ENCODE results near the gene NDRG2.

The NDRG2 gene

GRCh38 chr14:21037156-21037555, 12.3 kb upstream of the NDRG2 start:
- in situ Hi-C loops (cut with MboI; ENCODE audit: low sequenced_read_pairs): no loop called here

DNA sequence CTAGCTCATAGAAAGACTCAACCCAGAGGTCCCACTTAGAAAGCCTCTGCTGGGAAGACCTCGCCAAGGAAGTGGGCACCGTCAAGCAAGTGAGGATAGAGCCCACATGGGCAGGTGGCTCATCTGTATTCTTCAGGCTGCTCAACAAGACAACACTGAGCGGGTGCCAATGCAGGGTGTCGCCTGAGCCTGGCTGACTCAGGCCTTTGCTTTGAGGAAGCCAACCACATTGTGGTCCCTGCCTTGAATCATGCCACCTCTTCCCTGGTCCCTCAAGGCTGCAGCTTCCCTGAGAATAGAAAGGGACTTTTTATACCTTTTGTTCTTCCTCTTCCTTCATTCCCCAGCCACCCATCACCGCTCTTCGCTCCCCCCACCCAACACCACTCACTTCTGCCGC, 11.9 kb upstream of the NDRG2 start:
- in situ Hi-C loops (cut with MboI; ENCODE audit: low sequenced_read_pairs): no loop called here

DNA sequence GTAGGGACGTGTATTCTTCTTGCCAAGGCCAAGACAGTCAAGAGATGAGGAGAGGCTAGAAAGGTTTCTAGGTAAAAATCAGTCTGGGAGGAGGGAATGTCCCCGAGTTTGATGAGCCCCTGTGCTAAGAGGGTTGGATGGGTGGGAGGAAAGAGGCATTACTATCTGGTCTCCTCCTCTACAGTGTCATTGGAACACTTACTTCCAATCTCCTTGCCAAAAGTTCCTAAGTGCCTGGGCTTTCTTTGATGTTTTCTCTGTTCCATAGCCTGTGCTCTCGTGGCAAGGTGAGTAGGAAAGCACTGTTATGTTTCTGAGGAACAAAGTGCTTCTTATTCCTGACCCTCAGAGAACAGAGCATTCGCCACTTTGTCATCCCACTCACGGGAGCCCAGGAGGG, 9.8 kb upstream of the NDRG2 start, which contains the start of gene RNASE13:
Gene RNASE13, minus strand, starts transcription at position 101 of the 400 bp plus-strand sequence. CDS start 519 bp downstream, outside the sequence.
- in situ Hi-C loops (cut with MboI; ENCODE audit: low sequenced_read_pairs): no loop called here

DNA sequence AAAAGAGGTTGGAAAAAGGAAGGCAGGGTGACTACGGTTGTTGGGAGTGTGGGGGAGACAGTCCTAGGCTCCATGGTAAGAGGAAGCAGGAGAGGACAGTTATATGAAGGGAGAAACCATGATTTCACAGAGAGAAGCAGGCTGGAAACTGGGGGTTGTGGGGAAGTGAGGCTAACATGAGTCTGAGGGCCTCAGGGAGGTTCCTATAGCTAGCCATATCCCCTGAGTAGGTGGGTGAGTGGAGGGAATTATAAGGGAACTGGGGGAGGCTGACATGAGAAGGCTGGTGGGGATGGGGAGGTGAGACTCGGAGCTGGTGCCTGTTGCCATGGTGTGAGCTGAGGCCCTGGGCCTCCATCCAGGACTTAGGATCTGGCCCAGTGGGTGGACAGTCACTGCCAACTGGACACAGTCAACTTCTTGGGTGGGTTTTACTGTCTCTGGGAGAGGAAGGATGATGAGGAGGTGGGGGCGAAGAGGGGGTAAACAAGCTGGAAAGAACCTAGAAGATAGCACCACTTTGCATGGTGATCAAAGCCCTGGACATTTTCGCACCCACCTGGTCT, 8.4 kb upstream of the NDRG2 start:
- in situ Hi-C loops (cut with MboI; ENCODE audit: low sequenced_read_pairs): no loop called here

GRCh38 chr14:21032326-21033132, 7.7 kb upstream of the NDRG2 start:
- in situ Hi-C loops (cut with MboI; ENCODE audit: low sequenced_read_pairs): no loop called here

- in situ Hi-C loops (cut with MboI; ENCODE audit: low sequenced_read_pairs): no loop called here
These were observed 5.7 kb upstream of the NDRG2 start for GRCh38 chr14:21030531-21030930.

GRCh38 chr14:21029917-21030316, 5.1 kb upstream of the NDRG2 start, which contains the start of gene TPPP2:
Gene TPPP2 (plus strand): TSS chr14:21030217. CDS start chr14:21030582, 365 bp downstream.
- in situ Hi-C loops (cut with MboI; ENCODE audit: low sequenced_read_pairs): no loop called here

GRCh38 chr14:21026988-21027315, 2.1 kb upstream of the NDRG2 start:
- in situ Hi-C loops (cut with MboI; ENCODE audit: low sequenced_read_pairs): no loop called here

GRCh38 chr14:21026274-21026987, 1.6 kb upstream of the NDRG2 start:
- in situ Hi-C loops (cut with MboI; ENCODE audit: low sequenced_read_pairs): no loop called here

DNA sequence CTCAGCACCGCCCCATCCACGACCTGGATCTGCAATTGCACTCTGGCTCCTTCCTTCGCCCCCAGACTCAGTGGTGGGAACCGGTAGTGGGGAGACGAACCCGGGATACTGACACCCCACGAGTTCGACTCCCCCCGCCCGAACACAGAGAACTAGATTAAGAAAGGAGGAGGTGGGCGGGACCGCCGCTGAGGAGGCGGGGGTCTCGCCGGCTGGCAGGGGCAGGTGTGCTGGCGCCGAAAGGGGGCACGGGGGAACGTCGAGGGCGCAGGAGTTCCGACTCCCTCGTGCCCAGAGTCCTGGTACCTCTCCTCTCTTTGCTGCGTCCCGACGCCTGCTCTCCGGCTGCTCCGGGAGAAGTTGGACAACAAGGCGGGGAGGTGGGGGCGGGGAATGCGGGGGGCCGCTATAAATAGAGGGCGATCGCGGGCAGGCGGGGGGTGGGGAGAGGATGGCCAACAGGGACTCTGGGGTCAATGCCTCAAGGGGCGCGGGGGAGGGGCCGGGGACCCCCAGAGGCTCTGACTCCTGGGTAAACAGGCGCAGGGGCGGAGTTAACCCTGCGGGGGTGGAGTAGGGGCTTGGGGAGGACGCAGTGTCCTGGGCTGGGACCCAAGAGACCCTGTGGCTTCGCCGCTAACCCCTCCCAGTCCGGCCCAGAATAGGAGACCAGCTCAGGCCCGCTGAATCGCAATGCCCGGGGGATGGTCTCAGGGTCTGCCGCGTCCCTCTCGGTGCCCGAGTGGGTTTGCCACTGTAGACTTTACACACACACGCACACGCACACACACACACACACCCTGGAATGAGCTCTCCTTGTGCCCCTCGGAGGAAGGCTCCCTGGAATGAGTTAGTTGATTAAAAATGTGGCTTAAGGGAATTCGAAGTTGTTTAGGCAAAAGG, 761 bp upstream of the NDRG2 start:
- in situ Hi-C loops (cut with MboI; ENCODE audit: low sequenced_read_pairs): no loop called here

GRCh38 chr14:21023817-21024584, 860 bp downstream of the NDRG2 start:
- in situ Hi-C loops (cut with MboI; ENCODE audit: low sequenced_read_pairs): no loop called here

- in situ Hi-C loops (cut with MboI; ENCODE audit: low sequenced_read_pairs): no loop called here
These were observed 1.7 kb downstream of the NDRG2 start for GRCh38 chr14:21023174-21023573.

GRCh38 chr14:21022686-21023085, 2.2 kb downstream of the NDRG2 start:
- in situ Hi-C loops (cut with MboI; ENCODE audit: low sequenced_read_pairs): no loop called here

DNA sequence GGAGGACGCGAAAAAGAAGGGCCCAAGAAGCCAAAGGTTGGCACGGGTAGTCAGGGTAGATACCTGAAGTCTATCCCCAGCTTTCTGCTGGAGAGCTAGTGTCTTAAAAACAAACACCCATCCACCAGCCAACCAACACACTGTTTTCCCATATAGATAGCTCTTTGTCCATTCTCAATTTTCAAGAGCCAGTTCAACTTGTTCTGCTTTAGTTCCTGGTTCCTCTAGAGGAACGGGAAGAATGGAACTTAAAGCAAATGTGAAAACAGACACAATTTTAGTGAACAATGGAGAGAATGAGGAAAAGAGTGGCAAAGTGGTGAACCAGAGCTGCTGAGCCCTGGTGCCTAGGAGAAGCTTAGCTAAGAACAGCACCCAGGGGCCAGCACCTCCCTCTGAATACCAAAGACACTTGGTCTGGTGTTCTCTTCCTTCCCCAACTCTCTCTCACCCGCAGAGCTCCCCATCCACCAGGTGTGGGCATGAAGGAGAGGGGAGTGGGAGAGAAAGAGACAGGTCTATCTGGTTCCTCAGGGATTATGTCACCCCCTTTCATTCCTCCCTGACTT, 3.8 kb downstream of the NDRG2 start:
- in situ Hi-C loops (cut with MboI; ENCODE audit: low sequenced_read_pairs): no loop called here

- in situ Hi-C loops (cut with MboI; ENCODE audit: low sequenced_read_pairs): no loop called here
These were observed 5.5 kb downstream of the NDRG2 start for GRCh38 chr14:21019366-21019765.

- in situ Hi-C loops (cut with MboI; ENCODE audit: low sequenced_read_pairs): no loop called here
These were observed 6.1 kb downstream of the NDRG2 start for GRCh38 chr14:21018781-21019180.

DNA sequence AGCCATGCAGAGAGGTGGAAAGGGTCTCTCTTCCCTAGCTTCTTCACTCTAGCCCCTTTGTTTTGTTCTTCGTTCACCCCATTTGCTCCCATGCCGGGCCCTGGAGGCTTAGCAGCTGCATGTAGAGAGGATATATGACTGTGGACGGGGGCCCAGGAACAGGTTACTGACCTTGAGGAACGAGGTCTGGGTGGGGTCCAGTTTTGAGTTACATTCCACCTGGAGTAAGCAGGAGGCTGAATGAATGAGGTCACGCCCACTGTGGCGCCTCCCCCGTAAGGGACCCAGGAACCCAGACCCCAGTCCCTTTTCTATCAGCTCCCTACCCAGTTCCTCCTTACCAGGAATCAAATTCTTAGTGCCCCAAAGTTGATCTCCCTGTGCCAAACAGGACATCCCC, 6.6 kb downstream of the NDRG2 start:
- in situ Hi-C loops (cut with MboI; ENCODE audit: low sequenced_read_pairs): no loop called here

GRCh38 chr14:21017528-21018245, 7.2 kb downstream of the NDRG2 start:
- in situ Hi-C loops (cut with MboI; ENCODE audit: low sequenced_read_pairs): no loop called here

All from HL-60/S4 (cell line).